GM19468 (cell line): Measurements from ENCODE around the gene CRIP1.

Experiments
- ATAC-seq: cut with Tn5 transposase; IDR thresholded peaks from one replicate; pipeline ENCODE4 v1.9.1; 2021; ENCODE audit warnings: mild to moderate bottlenecking, moderate library complexity, moderate number of reproducible peaks; ENCODE audit not compliant: unreplicated experiment; ENCODE audit errors: extremely low read depth

CRIP1 gene

GRCh38 chr14:105501504-105502291, 15.0 kb downstream of the CRIP1 start:
- ATAC-seq, result no peak

GRCh38 chr14:105502446-105503295, 16.0 kb downstream of the CRIP1 start:
- no peak for ATAC-seq

- no peak for ATAC-seq
These were observed 16.6 kb downstream of the CRIP1 start for GRCh38 chr14:105503296-105503640.

- ATAC-seq, result no peak
These were observed 17.4 kb downstream of the CRIP1 start for GRCh38 chr14:105503935-105504692.

GRCh38 chr14:105505101-105505500, 18.4 kb downstream of the CRIP1 start:
- ATAC-seq, result no peak

GRCh38 chr14:105507247-105507646, 20.6 kb downstream of the CRIP1 start:
- no peak for ATAC-seq

- no peak for ATAC-seq
These were observed 21.4 kb downstream of the CRIP1 start for GRCh38 chr14:105508069-105508468.

GRCh38 chr14:105508601-105509000, 21.9 kb downstream of the CRIP1 start:
- ATAC-seq, result no peak

GRCh38 chr14:105517096-105517495, 30.4 kb downstream of the CRIP1 start:
- no peak for ATAC-seq

- no peak for ATAC-seq
These were observed 33.4 kb downstream of the CRIP1 start for GRCh38 chr14:105519946-105520698.

- ATAC-seq, result no peak
These were observed 38.6 kb downstream of the CRIP1 start for GRCh38 chr14:105525326-105525725.

- no peak for ATAC-seq
These were observed 39.4 kb downstream of the CRIP1 start, which contains the start of gene TMEM121 for GRCh38 chr14:105525861-105526775. Gene TMEM121, plus strand, starts transcription at chr14:105526583. Its CDS starts 2,252 bp downstream, at chr14:105528835.

- no peak for ATAC-seq
These were observed 40.2 kb downstream of the CRIP1 start for GRCh38 chr14:105526776-105527380.

GRCh38 chr14:105527381-105527825, 40.7 kb downstream of the CRIP1 start:
- no peak for ATAC-seq

- ATAC-seq, result no peak
These were observed 41.3 kb downstream of the CRIP1 start for GRCh38 chr14:105527826-105528585.

GRCh38 chr14:105528586-105529318, 42.1 kb downstream of the CRIP1 start:
- no peak for ATAC-seq

GRCh38 chr14:105529319-105529568, 42.6 kb downstream of the CRIP1 start:
- no peak for ATAC-seq
